Measurements from ENCODE around the gene FCHO1.

DNA sequence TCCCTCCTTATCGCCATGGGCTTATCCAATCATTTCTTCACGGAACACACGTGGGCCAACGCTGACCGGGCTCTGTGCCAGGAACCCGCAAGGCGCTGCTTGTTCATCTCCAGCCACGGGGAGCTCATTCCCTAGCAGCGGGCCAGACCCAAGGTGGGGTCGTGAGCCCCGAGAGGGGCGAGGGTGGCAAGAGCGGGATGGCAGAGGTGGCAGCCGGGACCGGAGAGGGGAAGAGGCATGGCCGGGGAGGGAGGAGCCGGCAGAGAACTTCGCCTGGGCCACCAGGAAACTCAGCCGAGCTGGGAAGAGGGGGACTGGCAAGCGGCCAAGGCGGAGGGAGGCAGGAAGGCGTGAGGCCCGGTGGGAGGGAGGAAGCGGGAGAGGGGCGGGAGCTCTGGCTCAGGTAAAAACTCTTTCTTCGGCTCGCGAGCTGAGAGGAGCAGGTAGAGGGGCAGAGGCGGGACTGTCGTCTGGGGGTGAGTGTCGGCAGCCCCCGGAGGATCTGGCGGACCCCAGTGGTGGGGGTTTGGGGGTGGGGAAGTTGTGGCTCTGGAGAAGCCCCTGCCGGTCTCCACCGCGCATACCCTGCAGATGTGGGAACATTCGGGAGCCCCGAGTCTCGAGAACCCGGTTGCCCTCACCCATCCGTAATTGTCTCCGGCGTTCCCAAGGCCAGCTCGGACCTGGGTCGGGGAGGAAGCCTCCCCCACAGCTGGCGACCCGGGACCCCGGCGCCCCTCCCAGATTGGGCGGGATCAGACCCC lies 43.6 kb downstream of the FCHO1 start, which contains the start of gene B3GNT3:
- peak; percentile 82 to 95 (median 91) for TF ChIP-seq POLR2AphosphoS5 (IDR thresholded peaks at IDR 0.05)
- no peak for TF ChIP-seq CTCF (IDR thresholded peaks at IDR 0.05)
- TF ChIP-seq EP300 (IDR thresholded peaks at IDR 0.05; ENCODE audit: low read depth): no peak
- peak; percentile 99 for TF ChIP-seq POLR2A (IDR thresholded peaks at IDR 0.05)

Data from transverse colon (tissue), 4 donors.